ENCODE data around the gene SLC44A3.

GRCh38 chr1:94899756-94900155 is 79.6 kb downstream of the SLC44A3 start:
- TF ChIP-seq CTCF (IDR thresholded peaks at IDR 0.05; ENCODE audit: low read length) = no peak
- no peak for TF ChIP-seq EZH2phosphoT487 (IDR thresholded peaks at IDR 0.05; ENCODE audit: low read length)
